Measurements from ENCODE around the gene ARHGAP15. TPM values are rescaled to one million over a fixed set of nuclear protein-coding genes. Genes with fewer than 3 reads are reported as not detected.

Gene ARHGAP15
- polyA plus RNA-seq, 2 of the 4 experiments (the other 2 are of a cell fraction) = 0.34 TPM; not detected in 1

- CTCF ChIA-PET = no interaction called here
- no peak overlapping the region for H3K27ac ChIP-seq
- TF ChIP-seq ESRRA (IDR thresholded peaks at IDR 0.05; ENCODE audit: borderline replicate concordance, low read length) (no peak), HOXB13 (CRISPR knock-in tag; IDR thresholded peaks at IDR 0.05; ENCODE audit: low read depth) (no peak), JUN (IDR thresholded peaks at IDR 0.05) (no peak), HMGXB4 (CRISPR knock-in tag; IDR thresholded peaks at IDR 0.05; ENCODE audit: borderline replicate concordance) (no peak), ZC3H11A (IDR thresholded peaks at IDR 0.05) (no peak), E2F6 (IDR thresholded peaks at IDR 0.05; ENCODE audit: borderline replicate concordance, low read depth) (no peak), EHF (CRISPR knock-in tag; IDR thresholded peaks at IDR 0.05) (no peak), RAD21 (conservative IDR thresholded peaks at IDR 0.05 in 1 of 2, IDR thresholded peaks at IDR 0.05 in 1 of 2) (no peak), HOXB5 (CRISPR knock-in tag; IDR thresholded peaks at IDR 0.05) (no peak), ZNF302 (CRISPR knock-in tag; IDR thresholded peaks at IDR 0.05) (no peak), SREBF2 (IDR thresholded peaks at IDR 0.05) (no peak), EP300 (IDR thresholded peaks at IDR 0.05) (no peak), CBX2 (IDR thresholded peaks at IDR 0.05; ENCODE audit: borderline replicate concordance, low read depth) (no peak), NFE2L2 (conservative IDR thresholded peaks at IDR 0.05; ENCODE audit: low read length) (no peak), TFCP2L1 (CRISPR knock-in tag; IDR thresholded peaks at IDR 0.05) (no peak), TP53 (CRISPR knock-in tag; IDR thresholded peaks at IDR 0.05) (no peak), EHMT2 (IDR thresholded peaks at IDR 0.05; ENCODE audit: low read depth) (no peak), SMC3 (IDR thresholded peaks at IDR 0.05) (no peak), MAZ (IDR thresholded peaks at IDR 0.05; ENCODE audit: borderline replicate concordance, low read depth, low read length) (no peak)
- POLR2A ChIA-PET = interaction anchor here (0.6 kb wide), 1 partner anchor 70 kb away, joined by 3 read pairs; no protein-coding TSS in a partner anchor
- H3K4me1 ChIP-seq = peaks cover 17% of the 10 kb centered on the region
- WGBS (ENCODE audit: missing lambda C conversion rate) = 90% methylated on average over 2 of the region's 2 CpGs
- H3K4me2 ChIP-seq = no peak overlapping the region
- ATAC-seq (no peak), DNase-seq (ENCODE audit: low read depth in 1 of 2, low spot score in 1 of 2) (no peak), FAIRE-seq (no peak)
- H3K9me3 ChIP-seq = no peaks in the 10 kb centered on the region
- no peak overlapping the region for H3K4me3 ChIP-seq
Observed at GRCh38 chr2:143729296-143729814, 600.1 kb downstream of the ARHGAP15 start.

DNA sequence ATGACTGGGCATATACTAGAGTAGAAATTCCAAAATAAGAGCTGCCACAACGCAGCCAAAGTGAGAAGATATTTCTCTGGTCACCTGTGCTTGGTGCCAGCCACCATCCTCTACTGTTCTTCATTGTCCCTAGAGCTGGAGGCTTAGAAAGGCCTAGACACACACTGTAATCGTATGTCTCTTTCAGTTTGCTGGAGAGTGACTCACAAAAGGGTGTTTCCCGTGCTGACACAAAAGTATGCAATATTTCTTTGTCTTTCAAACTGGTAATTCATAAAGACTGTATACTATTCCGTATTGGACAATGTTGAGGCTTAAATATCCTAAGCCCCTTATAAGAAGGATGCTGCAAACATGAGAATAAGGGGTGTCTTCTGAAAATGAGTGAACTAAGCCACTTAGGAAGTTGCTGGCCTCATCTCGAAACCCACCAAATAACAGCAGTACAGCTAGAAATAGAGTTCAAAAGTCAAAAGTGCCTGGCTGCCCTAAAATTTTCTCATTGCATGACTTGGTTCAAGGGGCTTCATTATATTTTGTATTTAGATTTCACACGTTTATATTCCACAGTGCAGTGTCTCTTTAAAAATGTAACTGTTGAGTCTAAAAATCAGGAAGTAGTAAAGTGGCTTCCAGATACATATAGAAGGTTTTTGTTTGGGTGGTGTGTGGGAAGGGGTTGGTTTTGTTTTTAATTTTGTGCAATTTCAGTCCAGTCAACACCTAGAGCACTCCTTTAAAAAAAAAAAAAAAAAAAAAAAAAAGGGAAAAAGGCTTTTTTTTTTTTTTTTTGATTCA is 601.1 kb downstream of the ARHGAP15 start:
- H3K27ac ChIP-seq = peak overlapping the region; percentile 12 to 42; a peak in 1 of 6 replicates
- DNase-seq (ENCODE audit: low read depth in 1 of 2, low spot score in 1 of 2) (peak in 1 of 2 experiments; percentile 27), ATAC-seq (peak; percentile 72 to 77; a peak in 5 of 6 replicates), FAIRE-seq (no peak)
- no peaks in the 10 kb centered on the region for H3K9me3 ChIP-seq
- ChIA-PET POLR2A (interaction anchor here (0.6 kb wide), 1 partner anchor 69 kb away, joined by 3 read pairs; no protein-coding TSS in a partner anchor), CTCF (interaction anchor here (0.6 kb wide), 1 partner anchor 525 kb away, joined by 3 read pairs; no protein-coding TSS in a partner anchor)
- TF ChIP-seq HOXB5 (CRISPR knock-in tag; IDR thresholded peaks at IDR 0.05) = no peak
- TF ChIP-seq FOSL2 (IDR thresholded peaks at IDR 0.05) = no peak
- peak; percentile 14; the same call in 1 of the 2 replicates for TF ChIP-seq FOSL2 (CRISPR knock-in tag; IDR thresholded peaks at IDR 0.05)
- no peak overlapping the region for H3K4me3 ChIP-seq
- H3K4me2 ChIP-seq = peak overlapping the region; percentile 53
- H3K4me1 ChIP-seq = peaks cover 17% of the 10 kb centered on the region
- WGBS (ENCODE audit: missing lambda C conversion rate) = 26% methylated on average over 6 of the region's 6 CpGs

DNA sequence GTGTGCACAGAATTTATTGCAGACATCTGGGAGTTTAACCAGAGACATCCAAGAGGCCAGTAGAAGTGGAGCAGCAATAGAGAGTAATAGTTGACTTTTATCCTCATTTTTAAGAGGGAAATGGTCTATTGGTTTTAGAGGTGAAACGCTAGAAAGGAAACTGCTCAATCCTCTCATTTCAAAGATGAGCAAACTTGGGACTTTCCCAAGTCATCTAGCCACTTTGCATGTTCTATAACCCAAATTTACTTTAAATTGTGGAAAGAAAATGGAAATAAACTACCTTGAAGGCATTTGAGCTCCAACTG is 601.7 kb downstream of the ARHGAP15 start:
- CTCF ChIA-PET = no interaction called here
- FAIRE-seq (no peak), DNase-seq (ENCODE audit: low read depth in 1 of 2, low spot score in 1 of 2) (no peak), ATAC-seq (no peak)
- H3K27ac ChIP-seq = no peak overlapping the region
- H3K4me1 ChIP-seq = peaks cover 17% of the 10 kb centered on the region
- H3K4me3 ChIP-seq = no peak overlapping the region
- peak overlapping the region; percentile 53; the same call in 2 of the 3 replicates for H3K4me2 ChIP-seq
- H3K9me3 ChIP-seq = no peaks in the 10 kb centered on the region
- POLR2A ChIA-PET = no interaction called here
- 57% methylated on average over 1 of the region's 1 CpG for WGBS (ENCODE audit: missing lambda C conversion rate)
- TF ChIP-seq, protein P1, sequence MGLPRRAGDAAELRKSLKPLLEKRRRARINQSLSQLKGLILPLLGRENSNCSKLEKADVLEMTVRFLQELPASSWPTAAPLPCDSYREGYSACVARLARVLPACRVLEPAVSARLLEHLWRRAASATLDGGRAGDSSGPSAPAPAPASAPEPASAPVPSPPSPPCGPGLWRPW (IDR thresholded peaks at IDR 0.05) = no peak
- TF ChIP-seq CEBPB (IDR thresholded peaks at IDR 0.05) (no peak), JUN (IDR thresholded peaks at IDR 0.05) (no peak)

Measured in A549 (cell line).